Left colon (tissue), 2 donors: ENCODE measurements around the gene CRTC1. TPM values are rescaled to one million over a fixed set of nuclear protein-coding genes. Genes with fewer than 3 reads are reported as not detected.

ENCODE experiments used
- ATAC-seq: fragments of 200-7000 bp; cut with Tn5 transposase; one replicate; pipeline ENCODE4 v1.9.1; 2020; ENCODE audit warnings: mild to moderate bottlenecking, moderate library complexity
- DNase-seq, 2 donors: peaks; one replicate each; pipeline ENCODE4 v3.0.0-alpha.2; 2020
- intact Hi-C, 2 donors: fragments of 100-400 bp; cut with DNase I in 1 of 2; cut with micrococcal nuclease in 1 of 2; formaldehyde crosslinking; loops; one replicate each; pipeline versions ENCODE4 v1.11.2 to v1.14.0; 2022; cut with DNase I, micrococcal nuclease
- total RNA-seq, 2 donors: library from RNA; stranded (reverse); fragmentation: NEBNext Ultra II Directional; extraction: Animal tissue kit (Norgen Biotek cat#: 25700); gene quantifications; one replicate each; pipeline ENCODE4 v1.2.1, GENCODE V29; 2021
- donor health status: DM: no; HTN: no; CAD: no.
- donor health status: DM: yes; HTN: yes; CAD: no.

Gene CRTC1
- total RNA-seq, 2 donors from 2014 or later: 10.2 TPM

DNA sequence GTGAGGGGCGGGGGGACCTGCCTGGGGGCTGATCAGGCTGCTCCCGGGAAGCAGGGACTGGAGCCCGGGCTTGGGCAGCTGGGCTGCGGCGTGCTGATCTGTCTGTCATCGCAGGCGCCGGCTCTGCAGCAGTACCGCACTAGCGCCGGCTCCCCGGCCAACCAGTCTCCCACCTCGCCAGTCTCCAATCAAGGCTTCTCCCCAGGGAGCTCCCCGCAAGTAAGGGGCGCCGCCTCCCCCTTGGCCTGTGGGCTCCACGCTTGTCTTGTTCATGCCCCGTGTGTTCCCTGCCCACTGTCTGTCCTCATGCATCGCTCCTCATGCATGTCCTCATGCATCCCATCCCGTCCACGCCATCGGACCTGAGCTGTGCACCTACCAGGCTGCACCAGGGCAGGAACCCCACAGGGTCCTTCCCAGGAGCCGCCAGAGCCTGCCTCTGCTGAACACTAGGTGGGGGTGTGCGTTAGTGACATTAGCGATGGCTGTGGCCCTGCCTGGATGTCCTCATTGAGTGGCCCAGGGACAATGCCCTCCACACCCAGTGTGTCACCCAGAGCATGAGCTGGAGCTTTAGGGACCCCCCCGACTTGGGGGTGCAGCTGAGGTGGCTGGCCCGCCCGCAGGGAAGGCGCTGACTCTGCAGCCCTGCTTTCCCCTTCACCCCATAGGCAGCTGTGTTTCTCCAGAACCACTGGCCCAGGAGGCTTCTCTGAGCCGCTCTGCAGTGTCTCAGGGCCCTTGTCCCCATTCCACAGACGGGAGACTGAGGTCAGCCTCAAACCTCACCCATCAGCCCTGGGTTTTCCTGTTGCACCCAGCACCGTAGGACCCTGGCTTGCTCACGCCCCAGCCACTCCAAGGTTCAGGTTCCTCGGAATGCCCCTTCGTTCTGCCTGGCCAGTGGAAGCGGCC is 88.1 kb downstream of the CRTC1 start:
- intact Hi-C loops: no loop called here
- ATAC-seq (no peak), DNase-seq (no peak)

DNA sequence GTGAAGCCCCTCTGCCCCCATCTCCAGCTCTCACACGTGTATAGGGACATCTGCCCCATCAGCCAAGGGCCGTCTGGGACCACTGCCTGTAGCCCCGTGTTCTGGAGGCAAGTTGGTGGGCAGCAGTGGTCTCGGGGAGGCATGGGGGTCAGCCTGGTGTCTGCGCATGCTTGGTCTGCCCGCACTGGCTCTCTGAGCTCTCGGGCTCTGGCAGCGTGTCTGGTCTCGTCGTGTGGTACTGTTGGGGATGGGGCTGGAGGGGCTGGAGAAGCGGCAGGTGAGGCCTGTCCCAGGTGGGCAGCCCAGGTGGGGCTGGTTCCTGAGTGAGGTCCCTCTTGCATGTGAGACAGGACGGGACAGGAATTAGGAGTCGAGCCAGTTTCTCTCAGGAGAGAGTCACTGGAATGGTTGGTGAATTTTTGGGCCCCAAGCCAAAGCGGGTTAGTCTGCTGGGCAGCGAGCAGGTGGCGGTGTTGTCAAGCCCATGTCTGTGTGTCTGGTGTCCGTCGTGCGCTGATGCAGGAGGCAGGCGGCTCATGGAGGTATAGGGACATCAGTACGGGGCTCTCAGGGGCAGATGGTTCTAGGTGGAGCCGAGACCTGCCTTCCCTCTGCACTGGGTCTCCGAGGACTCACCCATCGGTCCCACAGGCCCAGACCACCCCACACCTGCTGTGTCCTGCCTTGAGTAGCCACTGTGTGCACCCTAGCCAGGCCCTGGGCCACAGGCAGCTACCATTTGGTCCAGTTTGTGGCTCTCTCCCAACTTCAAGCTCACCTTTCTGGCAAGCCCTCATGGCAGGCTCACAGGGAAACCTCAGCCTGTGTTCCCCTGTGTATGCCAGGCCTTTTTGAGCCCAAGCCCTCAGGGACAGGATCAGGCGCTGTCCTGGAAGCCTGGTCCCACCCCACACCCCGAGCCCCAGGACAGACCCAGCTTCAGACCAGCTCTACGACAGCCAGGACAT is 89.4 kb downstream of the CRTC1 start:
- intact Hi-C loops: no loop called here
- DNase-seq (no peak), ATAC-seq (no peak)

DNA sequence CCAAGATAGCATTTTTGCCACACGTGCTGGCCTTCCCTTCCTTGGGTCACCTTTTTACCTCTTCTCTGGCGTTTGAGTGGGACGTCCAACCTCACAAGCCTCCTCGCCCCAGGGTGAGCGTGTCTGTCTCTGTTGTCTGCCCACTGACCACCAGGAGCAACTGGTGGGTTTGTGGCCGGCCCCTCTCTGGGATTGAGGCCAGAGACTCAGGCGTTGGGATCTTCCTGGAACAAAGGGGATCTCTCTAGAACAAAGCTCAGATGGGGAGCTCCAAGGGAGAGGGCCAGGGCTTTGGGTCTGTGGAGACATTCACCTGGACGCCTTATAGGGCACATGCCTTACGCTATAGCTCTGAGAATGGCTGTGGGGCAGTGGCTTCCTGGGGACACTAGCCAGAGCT is 90.2 kb downstream of the CRTC1 start:
- intact Hi-C loops: no loop called here
- no peak for ATAC-seq
- DNase-seq: no peak

DNA sequence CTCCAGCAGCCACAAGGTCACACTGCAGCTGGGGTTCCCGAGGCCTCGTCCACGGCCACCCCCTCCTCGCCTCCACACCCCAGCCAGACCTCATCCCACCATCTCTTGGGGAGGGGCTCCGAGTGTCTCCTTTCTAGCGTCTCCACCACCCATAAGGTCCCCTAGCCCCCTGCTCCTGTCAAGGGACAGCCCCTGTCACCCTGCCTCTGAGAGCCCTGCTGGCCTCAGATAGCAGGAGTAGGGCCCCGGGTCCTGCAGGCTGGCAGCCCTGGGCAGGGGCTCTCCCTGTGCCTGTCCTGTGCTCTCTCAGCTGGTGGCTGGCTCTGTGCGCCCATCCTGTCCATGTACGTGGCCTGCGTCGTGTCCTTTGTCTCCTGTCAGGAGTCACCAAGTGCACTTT is 90.6 kb downstream of the CRTC1 start:
- intact Hi-C loops: no loop called here
- ATAC-seq: no peak
- no peak for DNase-seq

DNA sequence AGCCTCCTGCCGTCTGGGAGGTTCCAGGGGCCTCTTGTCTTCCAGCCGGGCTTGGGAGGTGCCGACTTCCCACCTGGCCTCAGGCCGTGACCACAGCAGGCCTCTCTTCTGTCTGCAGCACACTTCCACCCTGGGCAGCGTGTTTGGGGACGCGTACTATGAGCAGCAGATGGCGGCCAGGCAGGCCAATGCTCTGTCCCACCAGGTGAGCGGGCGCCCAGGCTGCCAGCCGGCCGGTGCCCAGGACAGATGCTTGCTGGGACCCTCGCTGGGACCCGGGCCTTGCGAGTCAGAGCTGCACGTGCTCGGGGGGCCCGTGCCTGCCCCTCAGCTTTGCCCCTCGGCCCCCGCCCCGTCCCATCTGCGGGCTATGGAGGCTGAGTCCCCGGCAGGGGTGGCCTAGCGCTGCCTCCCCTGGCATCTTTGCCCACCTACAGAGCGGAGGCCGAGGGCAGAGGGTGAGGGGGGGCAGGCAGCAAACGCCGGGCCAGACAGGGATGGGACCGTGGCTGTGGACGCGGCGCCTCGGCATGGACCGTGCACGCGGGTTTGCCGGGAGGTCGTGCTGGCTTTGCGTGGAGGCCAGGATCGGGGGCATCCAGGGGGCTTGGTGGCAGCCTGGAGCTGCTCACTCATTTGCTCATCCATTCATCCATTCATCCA is 91.4 kb downstream of the CRTC1 start:
- intact Hi-C loops: no loop called here
- DNase-seq: no peak
- no peak for ATAC-seq

DNA sequence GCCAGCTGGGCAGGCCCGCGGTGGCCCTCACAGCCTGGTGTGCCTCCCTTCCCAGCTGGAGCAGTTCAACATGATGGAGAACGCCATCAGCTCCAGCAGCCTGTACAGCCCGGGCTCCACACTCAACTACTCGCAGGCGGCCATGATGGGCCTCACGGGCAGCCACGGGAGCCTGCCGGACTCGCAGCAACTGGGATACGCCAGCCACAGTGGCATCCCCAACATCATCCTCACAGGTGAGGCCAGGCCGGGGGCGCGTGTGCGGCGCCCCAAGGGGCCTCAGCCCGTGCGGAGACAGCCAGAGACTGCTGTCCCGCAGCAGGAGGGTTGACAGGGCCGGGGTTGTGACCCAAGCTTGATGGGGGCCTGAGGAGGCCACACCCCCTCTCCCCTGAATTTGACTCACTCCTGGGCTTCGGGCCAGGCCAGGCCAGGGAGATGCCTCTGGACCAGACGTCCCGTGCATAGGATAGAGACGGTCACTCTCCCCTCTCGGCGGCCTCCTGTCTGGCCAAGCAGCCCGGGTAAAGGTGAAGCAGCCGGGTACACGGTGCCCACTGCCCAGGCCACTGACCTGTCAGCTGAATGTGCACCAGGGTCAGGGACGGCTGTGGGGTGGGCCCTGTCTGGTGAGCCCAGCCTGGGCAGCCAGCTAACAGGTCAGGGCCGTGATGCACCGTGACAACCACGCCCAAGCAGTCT is 92.3 kb downstream of the CRTC1 start:
- no peak for ATAC-seq
- intact Hi-C loops: no loop called here
- DNase-seq: no peak

DNA sequence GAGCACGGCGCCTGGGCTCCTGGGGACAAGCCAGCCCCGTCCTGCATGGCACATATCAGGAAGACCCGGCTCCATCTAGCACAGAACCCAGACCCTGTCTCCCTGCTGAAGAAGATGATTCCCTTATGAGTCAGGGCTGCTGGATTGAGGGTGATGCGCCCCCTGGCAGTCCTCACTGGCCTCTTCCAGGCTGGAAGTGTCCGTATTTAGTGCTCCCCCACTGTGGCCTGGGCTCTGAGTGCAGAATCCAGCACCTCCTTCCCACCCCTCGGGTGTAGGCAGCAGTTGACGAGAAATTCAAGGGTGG is 92.8 kb downstream of the CRTC1 start:
- intact Hi-C loops: no loop called here
- DNase-seq (no peak), ATAC-seq (no peak)

DNA sequence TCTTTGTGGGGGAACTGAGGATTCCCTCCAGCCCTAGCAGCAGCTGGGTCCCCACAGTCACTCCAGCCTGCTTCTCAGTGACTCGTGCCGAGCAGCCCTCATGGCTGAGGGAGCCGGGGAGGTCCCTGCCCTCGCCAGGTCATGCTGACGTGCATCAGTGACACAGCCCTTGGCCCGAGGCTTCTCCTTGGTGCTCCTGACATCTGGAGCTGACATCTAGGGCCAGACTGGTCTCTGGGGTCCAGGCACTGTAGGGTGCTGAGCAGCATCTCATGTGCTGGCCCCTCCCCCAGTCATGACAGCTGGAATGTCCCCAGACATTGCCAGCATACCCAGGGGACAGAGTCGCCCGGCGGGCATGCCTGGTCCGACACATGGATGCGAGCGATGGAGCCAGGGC is 93.3 kb downstream of the CRTC1 start:
- DNase-seq (no peak), ATAC-seq (no peak)
- intact Hi-C loops: no loop called here

GRCh38 chr19:18777301-18778075 is 94.0 kb downstream of the CRTC1 start:
- DNase-seq: no peak
- intact Hi-C loops: no loop called here
- ATAC-seq: no peak

- no peak for ATAC-seq
- intact Hi-C loops: no loop called here
- DNase-seq: no peak
Observed at GRCh38 chr19:18778076-18778389, 94.6 kb downstream of the CRTC1 start.

DNA sequence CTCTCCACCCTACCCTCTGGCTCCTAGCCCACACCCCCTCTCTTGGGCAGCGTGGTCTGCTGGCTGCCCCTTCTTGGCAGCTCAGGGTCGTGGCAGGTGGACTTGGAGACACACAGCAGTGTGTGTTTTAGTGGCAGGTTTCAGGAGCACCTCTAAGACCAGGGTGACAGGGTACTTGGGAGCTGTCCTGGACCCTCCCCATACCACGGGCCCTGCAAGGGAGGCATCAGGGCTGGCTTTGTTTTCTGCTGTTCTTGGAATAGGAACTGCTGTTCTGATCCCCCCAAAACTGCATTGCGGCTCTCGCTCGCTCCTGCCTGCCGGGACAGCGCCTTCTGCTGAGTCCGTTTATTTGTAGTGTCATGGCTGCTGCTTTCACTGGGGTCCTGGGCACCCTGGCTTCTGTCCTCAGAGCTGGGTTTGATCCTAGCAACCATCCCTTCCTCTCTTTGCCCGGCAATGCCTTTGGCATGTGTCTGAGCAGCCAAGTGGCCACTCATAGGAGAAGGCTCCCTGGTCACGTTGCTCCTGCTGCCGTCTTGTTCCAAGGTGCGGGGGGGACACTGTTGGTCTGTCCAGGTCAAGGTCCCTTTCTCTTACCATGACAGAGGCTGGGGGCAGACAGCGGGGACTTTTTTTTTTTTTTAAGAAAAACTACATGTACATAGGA is 95.5 kb downstream of the CRTC1 start:
- intact Hi-C loops: no loop called here
- ATAC-seq: no peak
- no peak for DNase-seq

DNA sequence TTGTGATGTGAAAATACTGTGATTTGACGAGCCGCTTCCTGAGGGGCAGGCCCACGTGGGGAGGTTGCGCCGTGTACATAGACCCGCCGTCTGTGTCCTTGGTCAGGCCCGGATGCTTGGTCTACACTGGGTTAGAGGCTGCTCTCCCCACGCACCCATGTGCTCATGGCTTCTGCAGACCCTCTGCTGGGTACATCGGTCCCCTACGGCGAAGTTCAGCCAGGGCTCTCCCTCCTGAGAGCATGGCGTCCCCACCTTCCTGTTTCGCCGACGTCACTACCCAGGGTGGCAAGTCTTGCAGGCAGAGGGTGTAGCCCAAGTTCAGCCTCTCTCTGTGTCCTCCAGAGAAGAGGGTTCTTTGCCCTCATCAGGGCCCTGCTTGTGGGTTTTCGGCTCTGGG is 96.6 kb downstream of the CRTC1 start:
- intact Hi-C loops: no loop called here
- no peak for ATAC-seq
- no peak for DNase-seq

GRCh38 chr19:18780631-18781030 is 97.2 kb downstream of the CRTC1 start:
- intact Hi-C loops: no loop called here
- DNase-seq (no peak), ATAC-seq (no peak)

- intact Hi-C loops: no loop called here
Observed at GRCh38 chr19:18781047-18781600, 97.6 kb downstream of the CRTC1 start.

GRCh38 chr19:18781885-18782527 is 98.5 kb downstream of the CRTC1 start:
- ATAC-seq: peak; percentile 10
- intact Hi-C loops: no loop called here
- DNase-seq: no peak

More at GRCh38 chr19:18781047-18781600, 97.6 kb downstream of the CRTC1 start:
- DNase-seq (no peak), ATAC-seq (no peak)

GRCh38 chr19:18782559-18783225 is 99.2 kb downstream of the CRTC1 start:
- ATAC-seq (no peak), DNase-seq (no peak)
- intact Hi-C loops: no loop called here
